Erythroblast (primary cell): Measurements from ENCODE around the gene PHF10.

Experiments used
- GATA1 ChIP-seq: IDR thresholded peaks from 2 replicates; pipeline ENCODE4 v1.6.1; 2011; ENCODE audit warnings: low read depth, mild to moderate bottlenecking, control low read depth, low read length, moderate library complexity
- POLR2A ChIP-seq: IDR thresholded peaks from 2 replicates; pipeline ENCODE4 v1.6.1; 2011; ENCODE audit warnings: mild to moderate bottlenecking, low read length

- TF ChIP-seq POLR2A (no peak), GATA1 (no peak)
Observed at GRCh38 chr6:169719117-169719516, 5.2 kb downstream of the PHF10 start.
